Ishikawa (cell line): ENCODE measurements around the gene LAMA3.

Source experiments
- CEBPB ChIP-seq: IDR thresholded peaks from 2 replicates; pipeline ENCODE4 v1.6.1; 2012
- CREB1 ChIP-seq: IDR thresholded peaks from 2 replicates; pipeline ENCODE4 v1.6.1; 2012; ENCODE audit warnings: low read depth
- EGR1 ChIP-seq: IDR thresholded peaks from 2 replicates; pipeline ENCODE4 v1.6.1; 2012
- EP300 ChIP-seq: IDR thresholded peaks from 2 replicates; pipeline ENCODE4 v1.6.1; 2012; ENCODE audit warnings: borderline replicate concordance
- FOXM1 ChIP-seq: IDR thresholded peaks from 2 replicates; pipeline ENCODE4 v1.6.1; 2012; ENCODE audit warnings: low read depth, borderline replicate concordance
- MAX ChIP-seq: IDR thresholded peaks from 2 replicates; pipeline ENCODE4 v1.6.1; 2012
- NFIC ChIP-seq: IDR thresholded peaks from 2 replicates; pipeline ENCODE4 v1.6.1; 2012
- RAD21 ChIP-seq: IDR thresholded peaks from 2 replicates; pipeline ENCODE4 v1.6.1; 2012; ENCODE audit warnings: low read depth
- REST ChIP-seq: IDR thresholded peaks from 2 replicates; pipeline ENCODE4 v1.6.1; 2012; ENCODE audit warnings: low read depth, mild to moderate bottlenecking
- TAF1 ChIP-seq: IDR thresholded peaks from 2 replicates; pipeline ENCODE4 v1.6.1; 2012; ENCODE audit warnings: low read depth, mild to moderate bottlenecking
- TCF12 ChIP-seq: IDR thresholded peaks from 2 replicates; pipeline ENCODE4 v1.6.1; 2012; ENCODE audit warnings: low read depth
- TEAD4 ChIP-seq: IDR thresholded peaks from 2 replicates; pipeline ENCODE4 v1.6.1; 2012
- USF1 ChIP-seq: IDR thresholded peaks from 2 replicates; pipeline ENCODE4 v1.6.1; 2012
- YY1 ChIP-seq: IDR thresholded peaks from 2 replicates; pipeline ENCODE4 v1.6.1; 2012; ENCODE audit warnings: low read depth
- ZBTB7A ChIP-seq: IDR thresholded peaks from 2 replicates; pipeline ENCODE4 v1.6.1; 2012; ENCODE audit warnings: low read depth

Gene LAMA3

GRCh38 chr18:23902396-23902795 is 213.1 kb downstream of the LAMA3 start:
- no peak for TF ChIP-seq YY1
- peak; percentile 66 for TF ChIP-seq TEAD4
- peak; percentile 52; the same call in 1 of the 2 replicates for TF ChIP-seq EP300
- TF ChIP-seq NFIC, result peak; percentile 84
- no peak for TF ChIP-seq CREB1

GRCh38 chr18:23903971-23904370 is 214.7 kb downstream of the LAMA3 start:
- TF ChIP-seq CEBPB (no peak), ZBTB7A (no peak), YY1 (no peak), RAD21 (no peak), TAF1 (no peak), REST (no peak), USF1 (no peak), TCF12 (no peak), FOXM1 (no peak)

- TF ChIP-seq TCF12, result no peak
- TF ChIP-seq EGR1, result no peak
- TF ChIP-seq EP300, result no peak
- no peak for TF ChIP-seq FOXM1
- TF ChIP-seq CEBPB, result no peak
- TF ChIP-seq RAD21, result no peak
- no peak for TF ChIP-seq YY1
- TF ChIP-seq REST, result no peak
- no peak for TF ChIP-seq MAX
- TF ChIP-seq TEAD4, result no peak
- TF ChIP-seq USF1, result no peak
Measured at GRCh38 chr18:23906658-23907057, 217.4 kb downstream of the LAMA3 start.

- TF ChIP-seq TCF12 (no peak), NFIC (no peak), REST (no peak), CEBPB (no peak), CREB1 (no peak), EGR1 (no peak), EP300 (no peak), YY1 (no peak), RAD21 (no peak), ZBTB7A (no peak), FOXM1 (no peak), USF1 (no peak), TAF1 (no peak), MAX (no peak), TEAD4 (no peak)
Measured at GRCh38 chr18:23908827-23909226, 219.6 kb downstream of the LAMA3 start.

GRCh38 chr18:23910032-23910431 is 220.8 kb downstream of the LAMA3 start:
- no peak for TF ChIP-seq NFIC
